Stimulated activated naive CD8-positive, alpha-beta T cell treated with anti-CD3 and anti-CD28 coated beads, Interleukin-15, amount 100 ng/mL, for 72 hours (primary cell): ENCODE measurements around the gene DNAH12.

Source experiments
- ATAC-seq: fragments of 150-1000 bp; cut with Tn5 transposase; 2 replicates; pipeline ENCODE4 v1.10.0; 2021; ENCODE audit warnings: mild to moderate bottlenecking, moderate library complexity
- DNase-seq, 2 donors: peaks; one replicate each; pipeline ENCODE4 v3.0.0; 2021 to 2022
- H3K27ac Mint-ChIP-seq, 2 donors: one replicate each; pipeline ENCODE4 v1.8.0; 2022; ENCODE audit warnings: mild to moderate bottlenecking in 2 of 2, mixed read lengths in 2 of 2, moderate library complexity in 2 of 2
- H3K27me3 Mint-ChIP-seq: one replicate; pipeline ENCODE4 v1.8.0; 2022; ENCODE audit warnings: mixed read lengths
- H3K4me1 Mint-ChIP-seq: one replicate; pipeline ENCODE4 v1.8.0; 2022; ENCODE audit warnings: mild to moderate bottlenecking, mixed read lengths
- H3K4me3 Mint-ChIP-seq, 2 donors: one replicate each; pipeline ENCODE4 v1.8.0; 2022; ENCODE audit warnings: mild to moderate bottlenecking in 2 of 2, mixed read lengths in 2 of 2, moderate library complexity in 1 of 2
- H3K9me3 Mint-ChIP-seq, 2 donors: one replicate each; pipeline ENCODE4 v1.8.0; 2022; ENCODE audit warnings: mixed read lengths in 2 of 2

DNAH12 gene

GRCh38 chr3:57275393-57275792 lies 268.8 kb downstream of the DNAH12 start:
- no peaks in the 10 kb centered on the region for H3K27me3 Mint-ChIP-seq
- DNase-seq (no peak), ATAC-seq (no peak)
- H3K27ac Mint-ChIP-seq: no peak overlapping the region
- H3K9me3 Mint-ChIP-seq: no peaks in the 10 kb centered on the region
- no peaks in the 10 kb centered on the region for H3K4me1 Mint-ChIP-seq
- H3K4me3 Mint-ChIP-seq: no peak overlapping the region

GRCh38 chr3:57274845-57275244 lies 269.3 kb downstream of the DNAH12 start:
- H3K27me3 Mint-ChIP-seq: no peaks in the 10 kb centered on the region
- no peak overlapping the region for H3K4me3 Mint-ChIP-seq
- H3K4me1 Mint-ChIP-seq: no peaks in the 10 kb centered on the region

GRCh38 chr3:57268416-57268815 lies 275.7 kb downstream of the DNAH12 start:
- Mint-ChIP-seq H3K27ac (no peak overlapping the region), H3K4me1 (no peaks in the 10 kb centered on the region), H3K4me3 (no peak overlapping the region), H3K27me3 (no peaks in the 10 kb centered on the region), H3K9me3 (peaks cover 3 to 4% of the 10 kb centered on the region in 2 donors)
- ATAC-seq: no peak
- no peak for DNase-seq

More at GRCh38 chr3:57274845-57275244, 269.3 kb downstream of the DNAH12 start:
- Mint-ChIP-seq H3K27ac (no peak overlapping the region), H3K9me3 (no peaks in the 10 kb centered on the region)
- DNase-seq (no peak), ATAC-seq (no peak)

- no peaks in the 10 kb centered on the region for H3K27me3 Mint-ChIP-seq
- no peak overlapping the region for H3K4me3 Mint-ChIP-seq
- ATAC-seq (no peak), DNase-seq (no peak)
- no peak overlapping the region for H3K27ac Mint-ChIP-seq
- H3K4me1 Mint-ChIP-seq: no peaks in the 10 kb centered on the region
- peaks cover 4 to 8% of the 10 kb centered on the region in 2 donors for H3K9me3 Mint-ChIP-seq
These were observed 282.2 kb downstream of the DNAH12 start for GRCh38 chr3:57261929-57262328.

- ATAC-seq (no peak), DNase-seq (no peak)
- Mint-ChIP-seq H3K27me3 (no peaks in the 10 kb centered on the region), H3K27ac (no peak overlapping the region), H3K4me1 (no peaks in the 10 kb centered on the region), H3K4me3 (no peak overlapping the region), H3K9me3 (peaks cover 4 to 8% of the 10 kb centered on the region in 2 donors)
These were observed 283.0 kb downstream of the DNAH12 start for GRCh38 chr3:57261119-57261518.

- no peak overlapping the region for H3K4me3 Mint-ChIP-seq
- H3K4me1 Mint-ChIP-seq: no peaks in the 10 kb centered on the region
- no peaks in the 10 kb centered on the region for H3K9me3 Mint-ChIP-seq
- ATAC-seq (no peak), DNase-seq (no peak)
- no peak overlapping the region for H3K27ac Mint-ChIP-seq
- no peaks in the 10 kb centered on the region for H3K27me3 Mint-ChIP-seq
These were observed 286.5 kb downstream of the DNAH12 start for GRCh38 chr3:57257678-57258077.

- DNase-seq (no peak), ATAC-seq (no peak)
- no peaks in the 10 kb centered on the region for H3K27me3 Mint-ChIP-seq
- H3K4me3 Mint-ChIP-seq: no peak overlapping the region
- H3K4me1 Mint-ChIP-seq: no peaks in the 10 kb centered on the region
- H3K27ac Mint-ChIP-seq: no peak overlapping the region
- H3K9me3 Mint-ChIP-seq: no peaks in the 10 kb centered on the region
These were observed 287.3 kb downstream of the DNAH12 start for GRCh38 chr3:57256844-57257243.

GRCh38 chr3:57252404-57252803 lies 291.7 kb downstream of the DNAH12 start:
- ATAC-seq: no peak
- H3K27ac Mint-ChIP-seq: no peak overlapping the region
- H3K27me3 Mint-ChIP-seq: no peaks in the 10 kb centered on the region
- no peaks in the 10 kb centered on the region for H3K9me3 Mint-ChIP-seq
- H3K4me3 Mint-ChIP-seq: no peak overlapping the region
- DNase-seq: no peak
- no peaks in the 10 kb centered on the region for H3K4me1 Mint-ChIP-seq

- H3K9me3 Mint-ChIP-seq: no peaks in the 10 kb centered on the region
- H3K27ac Mint-ChIP-seq: peak overlapping the region in 1 of 2 donors; percentile 10
- H3K4me3 Mint-ChIP-seq: no peak overlapping the region
- DNase-seq (no peak), ATAC-seq (no peak)
- no peaks in the 10 kb centered on the region for H3K27me3 Mint-ChIP-seq
- H3K4me1 Mint-ChIP-seq: no peaks in the 10 kb centered on the region
These were observed 299.2 kb downstream of the DNAH12 start for GRCh38 chr3:57244946-57245345.
